ENCODE results near the gene VPS37B.
"Not testable (repeated sequence)": the region's sequence is repeated elsewhere in the genome, so short reads cannot be mapped to it uniquely, and the experiment has no call there.

The VPS37B gene

DNA sequence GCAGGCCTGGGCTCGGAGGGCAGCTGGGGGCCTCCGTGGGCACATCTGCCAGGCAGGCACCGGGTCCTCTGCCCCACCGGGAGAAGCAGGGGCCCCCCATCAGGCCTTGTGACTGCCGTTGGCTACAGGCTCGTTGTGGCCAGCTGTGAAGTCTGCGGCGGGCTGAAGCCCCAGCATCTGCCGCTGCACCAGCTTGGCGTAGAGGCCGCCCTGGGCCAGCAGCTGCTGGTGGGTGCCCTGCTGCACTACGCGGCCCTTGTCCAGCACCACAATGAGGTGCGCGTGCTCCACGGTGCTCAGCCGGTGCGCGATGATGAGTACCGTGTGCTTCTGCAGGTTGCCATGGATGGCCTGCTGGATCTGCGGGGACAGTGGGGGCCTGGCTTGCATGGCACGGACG, 33.9 kb upstream of the VPS37B start:
- no peaks in the 10 kb centered on the region for H3K36me3 ChIP-seq (ENCODE audit: insufficient read depth, low read length)
- 94% methylated on average over 23 of the region's 23 CpGs for WGBS
- no peaks in the 10 kb centered on the region for H3K27me3 ChIP-seq (ENCODE audit: insufficient read depth, low read length)
- H3K9me3 ChIP-seq (ENCODE audit: insufficient read depth, low read depth, low read length) = no peaks in the 10 kb centered on the region
- no peak overlapping the region for H3K27ac ChIP-seq (ENCODE audit: low read depth, low read length)
- H3K4me3 ChIP-seq (ENCODE audit: low read length) = no peak overlapping the region
- no peak overlapping the region for H3K9ac ChIP-seq (ENCODE audit: low read depth, low read length)
- H3K4me1 ChIP-seq (ENCODE audit: insufficient read depth, low read length) = no peaks in the 10 kb centered on the region

DNA sequence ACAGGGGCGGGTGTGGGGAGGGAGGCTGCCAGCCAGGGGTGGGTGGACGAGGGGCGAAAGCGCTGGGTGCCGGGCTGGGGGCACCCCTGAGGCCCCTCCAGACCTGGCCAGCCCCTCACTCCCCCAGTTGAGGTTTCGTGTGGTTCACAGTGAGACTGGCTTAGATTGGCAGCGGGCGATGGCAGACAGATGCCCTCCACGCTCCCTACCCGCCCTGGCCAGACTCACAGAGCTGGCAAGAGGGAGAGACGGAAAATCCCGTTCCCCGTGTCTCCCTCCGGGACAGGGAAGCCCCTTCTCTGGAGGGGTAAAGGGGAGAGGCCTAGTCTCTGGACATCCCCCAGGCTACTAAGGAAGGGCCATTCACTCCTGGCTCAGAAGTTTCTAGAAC, 33.2 kb upstream of the VPS37B start:
- Histone ChIP-seq H3K36me3 (ENCODE audit: insufficient read depth, low read length) (no peaks in the 10 kb centered on the region), H3K4me3 (ENCODE audit: low read length) (no peak overlapping the region), H3K27me3 (ENCODE audit: insufficient read depth, low read length) (no peaks in the 10 kb centered on the region), H3K4me1 (ENCODE audit: insufficient read depth, low read length) (no peaks in the 10 kb centered on the region), H3K9me3 (ENCODE audit: insufficient read depth, low read depth, low read length) (no peaks in the 10 kb centered on the region), H3K9ac (ENCODE audit: low read depth, low read length) (no peak overlapping the region), H3K27ac (ENCODE audit: low read depth, low read length) (no peak overlapping the region)
- WGBS = 95% methylated on average over 14 of the region's 14 CpGs

DNA sequence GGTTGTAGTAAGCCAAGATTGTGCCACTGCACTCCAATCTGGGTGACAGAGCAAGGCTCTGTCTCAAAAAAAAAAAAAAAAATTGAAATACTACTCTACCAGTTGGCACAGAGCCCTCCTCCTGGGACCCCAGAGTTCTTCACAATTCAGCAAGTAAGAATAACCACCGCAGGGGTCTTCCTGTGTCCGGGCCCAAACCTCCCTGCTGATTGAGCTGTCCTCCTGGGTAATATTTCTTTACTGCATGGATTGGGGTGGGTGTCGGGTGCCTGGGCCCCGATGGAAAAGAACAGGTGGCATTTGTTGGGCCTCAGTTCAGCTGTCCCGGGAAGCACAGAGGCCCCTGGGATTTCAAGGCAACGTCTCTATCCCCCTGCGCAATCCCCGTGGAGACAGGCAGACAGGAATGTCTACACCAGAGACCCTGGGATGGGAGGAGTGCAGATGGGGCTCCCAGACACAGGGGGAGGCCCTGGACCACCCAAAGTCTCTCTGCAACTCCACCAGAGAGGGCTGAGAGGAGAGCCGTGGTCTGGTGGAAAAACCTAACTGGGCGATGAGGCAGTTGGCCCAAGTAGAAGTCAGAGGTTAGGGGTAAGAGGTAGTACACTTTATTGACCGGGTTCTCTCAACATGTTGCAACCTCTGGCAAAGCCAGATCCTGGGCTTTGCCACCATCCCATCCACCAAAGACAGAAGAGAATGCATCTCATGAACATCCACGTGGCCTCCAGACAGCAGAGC, 32.7 kb upstream of the VPS37B start:
- Histone ChIP-seq H3K9ac (ENCODE audit: low read depth, low read length) (no peak overlapping the region), H3K27me3 (ENCODE audit: insufficient read depth, low read length) (no peaks in the 10 kb centered on the region), H3K9me3 (ENCODE audit: insufficient read depth, low read depth, low read length) (no peaks in the 10 kb centered on the region), H3K36me3 (ENCODE audit: insufficient read depth, low read length) (no peaks in the 10 kb centered on the region), H3K27ac (ENCODE audit: low read depth, low read length) (no peak overlapping the region), H3K4me3 (ENCODE audit: low read length) (no peak overlapping the region), H3K4me1 (ENCODE audit: insufficient read depth, low read length) (no peaks in the 10 kb centered on the region)
- WGBS = 90% methylated on average over 12 of the region's 12 CpGs

DNA sequence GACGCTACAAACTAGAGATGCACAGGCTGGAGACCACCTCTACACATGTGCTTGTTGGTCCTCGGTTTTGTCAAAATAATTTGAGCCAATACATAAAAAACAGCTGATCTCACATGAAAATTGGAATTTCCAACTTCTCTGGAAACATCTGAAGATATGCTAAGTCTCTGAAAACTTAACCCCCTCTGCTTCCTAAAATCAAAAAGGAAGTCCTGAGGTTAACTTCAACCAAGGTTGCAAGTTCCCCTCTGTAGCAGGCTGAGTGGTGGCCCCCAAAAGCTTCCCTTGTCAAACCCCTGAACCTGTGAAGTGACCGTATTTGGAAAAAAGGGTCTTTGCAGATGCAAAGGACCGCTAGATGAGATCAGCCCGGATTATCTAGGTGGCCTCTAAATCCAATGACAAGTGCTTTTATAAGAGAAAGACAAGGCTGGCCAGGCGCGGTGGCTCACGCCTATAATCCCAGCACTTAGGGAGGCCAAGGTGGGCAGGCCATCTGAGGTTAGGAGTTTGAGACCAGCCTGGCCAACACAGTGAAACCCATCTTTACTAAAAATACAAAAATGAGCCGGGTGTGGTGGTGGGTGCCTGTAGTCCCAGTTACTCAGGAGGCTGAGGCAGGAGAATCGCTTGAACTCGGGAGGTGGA, 32.0 kb upstream of the VPS37B start:
- Histone ChIP-seq H3K4me3 (ENCODE audit: low read length) (no peak overlapping the region), H3K36me3 (ENCODE audit: insufficient read depth, low read length) (no peaks in the 10 kb centered on the region), H3K9ac (ENCODE audit: low read depth, low read length) (no peak overlapping the region), H3K4me1 (ENCODE audit: insufficient read depth, low read length) (no peaks in the 10 kb centered on the region), H3K9me3 (ENCODE audit: insufficient read depth, low read depth, low read length) (no peaks in the 10 kb centered on the region), H3K27ac (ENCODE audit: low read depth, low read length) (no peak overlapping the region), H3K27me3 (ENCODE audit: insufficient read depth, low read length) (no peaks in the 10 kb centered on the region)
- 91% methylated on average over 11 of the region's 11 CpGs for WGBS

DNA sequence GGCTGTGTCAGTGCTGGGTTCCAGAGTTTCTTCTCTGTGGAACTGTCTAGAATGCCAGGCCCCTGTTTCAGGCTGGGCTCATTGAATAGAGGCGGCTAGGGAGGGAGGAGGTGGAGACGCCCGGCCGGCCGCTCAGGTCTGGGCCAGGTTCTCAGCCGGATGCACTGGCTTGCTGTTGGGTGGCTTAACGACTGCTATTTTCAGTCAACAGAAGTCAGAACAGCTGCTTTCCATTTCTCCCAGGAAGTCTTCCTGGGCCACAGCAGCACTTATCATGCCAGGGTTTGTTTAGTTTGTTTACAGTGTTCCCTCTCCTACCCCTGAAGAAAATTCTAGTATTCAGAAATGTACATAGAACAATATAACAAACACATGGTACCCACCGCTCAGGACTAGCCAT, 26.0 kb upstream of the VPS37B start:
- Histone ChIP-seq H3K27me3 (ENCODE audit: insufficient read depth, low read length) (no peaks in the 10 kb centered on the region), H3K9ac (ENCODE audit: low read depth, low read length) (no peak overlapping the region), H3K4me3 (ENCODE audit: low read length) (no peak overlapping the region), H3K27ac (ENCODE audit: low read depth, low read length) (no peak overlapping the region), H3K4me1 (ENCODE audit: insufficient read depth, low read length) (no peaks in the 10 kb centered on the region), H3K36me3 (ENCODE audit: insufficient read depth, low read length) (no peaks in the 10 kb centered on the region), H3K9me3 (ENCODE audit: insufficient read depth, low read depth, low read length) (no peaks in the 10 kb centered on the region)
- 78% methylated on average over 7 of the region's 8 CpGs for WGBS

DNA sequence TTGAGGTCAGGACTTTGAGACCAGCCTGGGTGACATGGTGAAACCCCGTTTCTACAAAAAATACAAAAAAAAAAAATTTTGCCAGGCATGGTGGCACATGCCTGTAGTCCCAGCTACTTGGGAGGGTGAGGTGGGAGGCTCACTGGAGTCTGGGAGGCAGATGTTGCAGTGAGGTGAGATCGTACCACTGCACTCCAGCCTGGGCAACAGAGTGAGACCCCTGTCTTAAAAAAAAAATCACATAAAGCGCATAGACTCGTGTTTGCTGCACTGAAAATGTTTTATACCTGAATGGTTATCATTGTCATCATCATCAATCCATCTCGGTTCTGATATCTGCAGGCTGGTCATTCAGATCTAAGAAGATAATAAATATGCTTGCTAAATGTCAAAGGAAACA, 24.8 kb upstream of the VPS37B start:
- Histone ChIP-seq H3K36me3 (ENCODE audit: insufficient read depth, low read length) (no peaks in the 10 kb centered on the region), H3K27ac (ENCODE audit: low read depth, low read length) (no peak overlapping the region), H3K9me3 (ENCODE audit: insufficient read depth, low read depth, low read length) (no peaks in the 10 kb centered on the region), H3K4me1 (ENCODE audit: insufficient read depth, low read length) (no peaks in the 10 kb centered on the region), H3K9ac (ENCODE audit: low read depth, low read length) (no peak overlapping the region), H3K4me3 (ENCODE audit: low read length) (no peak overlapping the region), H3K27me3 (ENCODE audit: insufficient read depth, low read length) (no peaks in the 10 kb centered on the region)
- 96% methylated on average over 5 of the region's 5 CpGs for WGBS

DNA sequence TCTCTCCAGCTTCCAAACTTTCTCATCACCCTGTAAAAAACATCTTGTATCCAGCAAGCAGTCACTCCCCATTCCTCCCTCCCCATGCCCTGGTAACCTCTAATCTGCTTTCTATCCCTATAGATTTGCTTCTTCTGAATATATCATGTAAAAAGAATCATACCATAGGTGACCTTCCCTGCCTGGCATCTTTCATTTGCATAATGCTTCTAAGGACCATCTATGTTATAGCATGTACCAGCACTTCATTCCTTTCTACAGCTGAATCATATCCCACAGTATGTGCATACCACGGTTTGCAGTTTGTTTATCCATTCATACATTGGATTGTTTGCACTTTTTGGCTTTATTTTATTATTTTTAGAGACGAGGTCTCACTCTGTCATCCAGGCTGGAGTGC, 22.9 kb upstream of the VPS37B start:
- no peaks in the 10 kb centered on the region for H3K9me3 ChIP-seq (ENCODE audit: insufficient read depth, low read depth, low read length)
- WGBS = 89% methylated on average over 2 of the region's 2 CpGs
- no peaks in the 10 kb centered on the region for H3K27me3 ChIP-seq (ENCODE audit: insufficient read depth, low read length)

DNA sequence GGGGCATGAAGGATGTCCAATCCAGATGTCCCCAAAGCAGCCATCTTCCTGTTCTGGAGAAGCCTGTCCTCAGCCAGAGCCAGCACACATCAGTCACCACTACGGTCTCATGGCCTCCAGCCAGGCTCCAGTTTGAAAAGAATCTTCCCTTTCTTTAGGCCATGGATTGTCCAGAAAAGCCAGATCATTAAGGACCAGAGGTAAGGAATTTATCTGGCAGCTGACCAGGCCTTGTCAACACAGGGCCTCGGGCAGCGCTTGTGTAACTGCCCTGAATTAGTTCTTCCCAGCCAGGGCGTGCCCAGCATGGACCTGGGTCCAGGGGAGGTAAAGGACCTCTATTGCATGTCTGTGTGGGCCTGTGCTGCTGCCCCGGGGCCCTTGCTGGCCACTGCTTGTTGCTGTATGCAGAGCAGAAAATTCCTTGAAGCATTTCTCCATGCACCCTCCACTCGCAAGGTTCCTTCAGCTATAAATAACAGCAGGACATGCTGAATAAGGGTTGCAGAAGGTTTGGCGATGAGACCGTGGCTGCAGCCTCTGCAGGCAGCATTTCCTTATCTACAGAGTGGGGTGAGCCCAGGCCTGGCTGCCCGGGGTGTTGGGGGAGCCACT, 21.7 kb upstream of the VPS37B start:
- no peak overlapping the region for H3K9ac ChIP-seq (ENCODE audit: low read depth, low read length)
- no peaks in the 10 kb centered on the region for H3K9me3 ChIP-seq (ENCODE audit: insufficient read depth, low read depth, low read length)
- H3K27ac ChIP-seq (ENCODE audit: low read depth, low read length) = no peak overlapping the region

More for the DNA sequence above, 22.9 kb upstream of the VPS37B start:
- Histone ChIP-seq H3K9ac (ENCODE audit: low read depth, low read length) (no peak overlapping the region), H3K4me3 (ENCODE audit: low read length) (no peak overlapping the region), H3K4me1 (ENCODE audit: insufficient read depth, low read length) (no peaks in the 10 kb centered on the region), H3K36me3 (ENCODE audit: insufficient read depth, low read length) (no peaks in the 10 kb centered on the region), H3K27ac (ENCODE audit: low read depth, low read length) (no peak overlapping the region)

DNA sequence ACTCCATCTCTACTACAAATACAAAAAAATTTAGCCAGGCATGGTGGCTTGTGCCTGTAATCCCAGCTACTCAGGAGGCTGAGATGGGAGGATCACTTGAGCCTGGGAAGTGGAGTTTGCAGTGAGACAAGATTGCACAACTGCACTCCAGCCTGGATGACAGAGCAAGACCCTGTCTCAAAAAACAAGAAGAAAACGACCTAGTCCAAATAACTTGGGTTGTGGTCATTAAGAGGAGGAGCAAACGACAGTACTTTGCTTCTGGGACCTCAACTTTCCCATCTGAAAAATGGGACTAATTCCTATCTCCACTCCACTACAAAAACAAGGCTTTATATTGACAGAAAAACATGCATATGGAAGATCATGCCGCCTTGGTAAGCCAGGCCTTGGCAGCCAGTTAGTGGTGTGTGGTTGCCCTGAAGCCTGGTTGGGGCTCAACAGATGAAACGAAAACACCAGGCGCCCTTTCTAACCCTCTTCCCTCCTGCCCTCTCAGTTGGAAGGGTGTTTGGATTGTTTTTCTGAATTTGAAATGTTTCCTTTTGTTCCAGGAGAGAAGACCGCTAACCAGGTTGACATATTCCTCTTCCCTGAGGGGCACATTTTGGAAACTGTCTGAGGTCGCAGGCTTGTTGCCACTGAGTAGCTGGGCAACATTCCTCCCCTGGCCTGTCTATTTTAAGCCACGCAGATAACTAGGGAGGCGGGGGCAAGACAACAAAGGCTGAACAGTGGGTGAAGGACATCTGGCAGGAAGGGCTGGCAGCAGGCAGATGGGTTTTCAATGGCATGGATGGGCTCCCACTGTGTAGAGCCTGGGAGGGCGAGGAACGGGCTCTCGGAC, 13.7 kb upstream of the VPS37B start:
- H3K27ac ChIP-seq (ENCODE audit: low read depth, low read length) = peak overlapping the region; percentile 1; the same call in 1 of the 2 replicates

More for the DNA sequence above, 21.7 kb upstream of the VPS37B start:
- Histone ChIP-seq H3K4me1 (ENCODE audit: insufficient read depth, low read length) (no peaks in the 10 kb centered on the region), H3K36me3 (ENCODE audit: insufficient read depth, low read length) (no peaks in the 10 kb centered on the region), H3K4me3 (ENCODE audit: low read length) (no peak overlapping the region), H3K27me3 (ENCODE audit: insufficient read depth, low read length) (no peaks in the 10 kb centered on the region)
- WGBS = 84% methylated on average over 9 of the region's 9 CpGs

DNA sequence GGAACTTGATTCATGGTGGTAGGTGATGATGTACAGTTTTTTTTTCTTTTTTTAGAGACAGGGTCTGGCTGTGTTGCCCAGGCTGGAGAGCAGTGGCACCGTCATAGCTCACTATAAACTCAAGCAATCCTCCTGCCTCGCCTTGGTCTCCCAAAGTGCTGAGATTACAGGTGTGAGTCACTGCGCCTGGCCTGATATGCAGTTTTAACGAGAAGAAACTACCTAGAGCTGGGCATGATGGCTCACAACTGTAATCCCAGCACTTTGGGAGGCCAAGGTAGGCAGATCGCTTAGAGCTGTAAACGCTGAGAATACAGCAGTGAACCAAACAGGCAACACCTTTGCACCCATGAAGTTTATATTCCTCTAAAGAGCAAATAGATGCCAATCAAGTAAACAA, 13.0 kb upstream of the VPS37B start:
- H3K36me3 ChIP-seq (ENCODE audit: insufficient read depth, low read length) = no peaks in the 10 kb centered on the region
- WGBS = 94% methylated on average over 6 of the region's 6 CpGs
- H3K9ac ChIP-seq (ENCODE audit: low read depth, low read length) = no peak overlapping the region
- no peaks in the 10 kb centered on the region for H3K9me3 ChIP-seq (ENCODE audit: insufficient read depth, low read depth, low read length)
- H3K27me3 ChIP-seq (ENCODE audit: insufficient read depth, low read length) = no peaks in the 10 kb centered on the region
- peaks cover 10% of the 10 kb centered on the region for H3K4me1 ChIP-seq (ENCODE audit: insufficient read depth, low read length)
- no peak overlapping the region for H3K27ac ChIP-seq (ENCODE audit: low read depth, low read length)
- no peak overlapping the region for H3K4me3 ChIP-seq (ENCODE audit: low read length)

More for the DNA sequence above, 13.7 kb upstream of the VPS37B start:
- peaks cover 10% of the 10 kb centered on the region for H3K4me1 ChIP-seq (ENCODE audit: insufficient read depth, low read length)
- WGBS = 59% methylated on average over 9 of the region's 12 CpGs
- H3K4me3 ChIP-seq (ENCODE audit: low read length) = no peak overlapping the region
- no peaks in the 10 kb centered on the region for H3K27me3 ChIP-seq (ENCODE audit: insufficient read depth, low read length)
- H3K9me3 ChIP-seq (ENCODE audit: insufficient read depth, low read depth, low read length) = no peaks in the 10 kb centered on the region
- H3K36me3 ChIP-seq (ENCODE audit: insufficient read depth, low read length) = no peaks in the 10 kb centered on the region
- no peak overlapping the region for H3K9ac ChIP-seq (ENCODE audit: low read depth, low read length)

DNA sequence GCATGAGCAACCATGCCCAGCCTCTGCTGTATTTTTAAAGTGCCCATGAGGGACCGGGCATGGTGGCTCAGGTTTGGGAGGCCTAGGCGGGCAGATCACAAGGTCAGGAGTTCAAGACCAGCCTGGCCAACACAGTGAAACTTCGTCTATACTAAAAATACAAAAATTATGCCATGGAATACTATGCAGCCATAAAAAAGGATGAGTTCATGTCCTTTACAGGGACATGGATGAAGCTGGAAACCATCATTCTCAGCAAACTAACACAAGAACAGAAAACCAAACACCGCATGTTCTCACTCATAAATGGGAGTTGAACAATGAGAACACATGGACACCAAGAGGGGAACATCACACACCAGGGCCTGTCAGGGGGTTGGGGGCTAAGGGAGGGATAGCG, 9.3 kb upstream of the VPS37B start:
- not testable (repeated sequence) for H3K4me3 ChIP-seq (ENCODE audit: low read length); H3K9me3 ChIP-seq (ENCODE audit: insufficient read depth, low read depth, low read length); H3K27me3 ChIP-seq (ENCODE audit: insufficient read depth, low read length); H3K27ac ChIP-seq (ENCODE audit: low read depth, low read length); H3K4me1 ChIP-seq (ENCODE audit: insufficient read depth, low read length); H3K9ac ChIP-seq (ENCODE audit: low read depth, low read length); H3K36me3 ChIP-seq (ENCODE audit: insufficient read depth, low read length)
- 94% methylated on average over 4 of the region's 5 CpGs for WGBS
